SK-N-SH treated with all-trans-retinoic acid at 6 μM for 48 hours (cell line): ENCODE results near the gene ZNF236.
"Not testable (repeated sequence)": the region's sequence is repeated elsewhere in the genome, so short reads cannot be mapped to it uniquely, and the experiment has no call there.

Experiments
- ATAC-seq: fragments of 200-7000 bp; cut with Tn5 transposase; 3 replicates; pipeline ENCODE4 v1.9.1; 2020; ENCODE audit warnings: mild to moderate bottlenecking, moderate library complexity
- ARNTL ChIP-seq: fragments of 450-650 bp; formaldehyde crosslinking; IDR thresholded peaks from 2 replicates; pipeline ENCODE4 v1.5.0; 2020; ENCODE audit warnings: low read depth, mild to moderate bottlenecking, moderate library complexity, borderline replicate concordance
- BACH2 ChIP-seq: fragments of 250-450 bp; sonication (Bioruptor Pico); IDR thresholded peaks from 2 replicates; pipeline ENCODE4 v1.9.0; 2021; ENCODE audit warnings: mild to moderate bottlenecking, borderline replicate concordance
- CSDC2 ChIP-seq: fragments of 250-450 bp; sonication (Bioruptor Pico); IDR thresholded peaks from 2 replicates; pipeline ENCODE4 v1.5.0; 2020; ENCODE audit warnings: mild to moderate bottlenecking, moderate library complexity
- CSRNP3 ChIP-seq: fragments of 250-450 bp; sonication (Bioruptor Pico); IDR thresholded peaks from 2 replicates; pipeline ENCODE4 v1.5.1; 2021; ENCODE audit warnings: mild to moderate bottlenecking, moderate library complexity
- ESRRG ChIP-seq: fragments of 250-450 bp; sonication (Bioruptor Pico); IDR thresholded peaks from 2 replicates; pipeline ENCODE4 v1.6.1; 2021; ENCODE audit warnings: mild to moderate bottlenecking
- GLIS3 ChIP-seq: fragments of 250-450 bp; sonication (Bioruptor Pico); IDR thresholded peaks from 2 replicates; pipeline ENCODE4 v1.5.0; 2020; ENCODE audit warnings: mild to moderate bottlenecking, moderate library complexity
- ISL1 ChIP-seq: fragments of 250-450 bp; sonication (Bioruptor Pico); IDR thresholded peaks from 2 replicates; pipeline ENCODE4 v2.1.2; 2022; ENCODE audit warnings: mild to moderate bottlenecking, moderate library complexity
- OSR1 ChIP-seq: fragments of 250-450 bp; sonication (Bioruptor Pico); IDR thresholded peaks from 2 replicates; pipeline ENCODE4 v1.8.0; 2022; ENCODE audit warnings: moderate library complexity, mild to moderate bottlenecking, inconsistent platforms
- PATZ1 ChIP-seq: fragments of 250-450 bp; sonication (Bioruptor Pico); IDR thresholded peaks from 2 replicates; pipeline ENCODE4 v1.8.0; 2020; ENCODE audit warnings: mild to moderate bottlenecking, moderate library complexity, borderline replicate concordance
- PPARA ChIP-seq: fragments of 250-450 bp; sonication (Bioruptor Pico); IDR thresholded peaks from 2 replicates; pipeline ENCODE4 v1.5.0; 2020; ENCODE audit warnings: mild to moderate bottlenecking, borderline replicate concordance
- RARB ChIP-seq: fragments of 250-450 bp; sonication (Bioruptor Pico); IDR thresholded peaks from 2 replicates; pipeline ENCODE4 v1.8.0; 2021; ENCODE audit warnings: mild to moderate bottlenecking, moderate library complexity
- SNAI2 ChIP-seq: fragments of 250-450 bp; sonication (Bioruptor Pico); IDR thresholded peaks from 2 replicates; pipeline ENCODE4 v1.5.0; 2020; ENCODE audit warnings: mild to moderate bottlenecking, moderate library complexity
- TCF4 ChIP-seq: fragments of 250-450 bp; sonication (Bioruptor Pico); IDR thresholded peaks from 2 replicates; pipeline ENCODE4 v1.8.0; 2021; ENCODE audit warnings: mild to moderate bottlenecking, moderate library complexity, borderline replicate concordance
- TOX ChIP-seq: fragments of 250-450 bp; sonication (Bioruptor Pico); IDR thresholded peaks from 2 replicates; pipeline ENCODE4 v1.8.0; 2021; ENCODE audit warnings: mild to moderate bottlenecking, moderate library complexity, borderline replicate concordance
- TSHZ2 ChIP-seq: fragments of 250-450 bp; sonication (Bioruptor Pico); IDR thresholded peaks from 2 replicates; pipeline ENCODE4 v1.5.0; 2020; ENCODE audit warnings: mild to moderate bottlenecking, moderate library complexity
- ZC3H10 ChIP-seq: fragments of 250-450 bp; sonication (Bioruptor Pico); IDR thresholded peaks from 2 replicates; pipeline ENCODE4 v1.5.1; 2021; ENCODE audit warnings: mild to moderate bottlenecking, moderate library complexity
- ZFP3 ChIP-seq: fragments of 250-450 bp; sonication (Bioruptor Pico); IDR thresholded peaks from 2 replicates; pipeline ENCODE4 v1.5.0; 2020; ENCODE audit warnings: mild to moderate bottlenecking, moderate library complexity
- ZFP30 ChIP-seq: fragments of 450-650 bp; formaldehyde crosslinking; IDR thresholded peaks from 2 replicates; pipeline ENCODE4 v1.5.0; 2022; ENCODE audit warnings: mild to moderate bottlenecking, moderate library complexity
- ZNF565 ChIP-seq: fragments of 450-650 bp; formaldehyde crosslinking; conservative IDR thresholded peaks from 2 replicates; pipeline ENCODE4 v1.5.0; 2020; ENCODE audit warnings: low read depth, mild to moderate bottlenecking, moderate library complexity
- ZNF70 ChIP-seq: fragments of 450-650 bp; formaldehyde crosslinking; IDR thresholded peaks from 2 replicates; pipeline ENCODE4 v1.5.0; 2020; ENCODE audit warnings: mild to moderate bottlenecking, moderate library complexity
- ZNF8 ChIP-seq: fragments of 450-650 bp; formaldehyde crosslinking; IDR thresholded peaks from 2 replicates; pipeline ENCODE4 v1.5.0; 2020; ENCODE audit warnings: mild to moderate bottlenecking, moderate library complexity
- TF ChIP-seq, protein P1 (sequence below): fragments of 250-450 bp; sonication (Bioruptor Pico); IDR thresholded peaks from 2 replicates; pipeline ENCODE4 v1.8.0; 2021; ENCODE audit warnings: low read depth, mild to moderate bottlenecking, moderate library complexity, borderline replicate concordance

Gene ZNF236

GRCh38 chr18:76989647-76990190, 167.4 kb downstream of the ZNF236 start (continued):
- no peak for TF ChIP-seq TSHZ2
- TF ChIP-seq ZFP3 (CRISPR knock-in tag) = no peak
- TF ChIP-seq CSRNP3 (CRISPR knock-in tag) = no peak
- no peak for TF ChIP-seq BACH2 (CRISPR knock-in tag)
- TF ChIP-seq ARNTL = no peak
- no peak for TF ChIP-seq ZNF8
- no peak for TF ChIP-seq PPARA
- TF ChIP-seq ZC3H10 (CRISPR knock-in tag) = no peak
- no peak for TF ChIP-seq TCF4
- no peak for TF ChIP-seq ESRRG (CRISPR knock-in tag)
- TF ChIP-seq SNAI2 = no peak
- TF ChIP-seq, all 23 proteins: peak for 0

GRCh38 chr18:76990343-76991020, 168.1 kb downstream of the ZNF236 start:
- ATAC-seq = not testable (repeated sequence)

DNA sequence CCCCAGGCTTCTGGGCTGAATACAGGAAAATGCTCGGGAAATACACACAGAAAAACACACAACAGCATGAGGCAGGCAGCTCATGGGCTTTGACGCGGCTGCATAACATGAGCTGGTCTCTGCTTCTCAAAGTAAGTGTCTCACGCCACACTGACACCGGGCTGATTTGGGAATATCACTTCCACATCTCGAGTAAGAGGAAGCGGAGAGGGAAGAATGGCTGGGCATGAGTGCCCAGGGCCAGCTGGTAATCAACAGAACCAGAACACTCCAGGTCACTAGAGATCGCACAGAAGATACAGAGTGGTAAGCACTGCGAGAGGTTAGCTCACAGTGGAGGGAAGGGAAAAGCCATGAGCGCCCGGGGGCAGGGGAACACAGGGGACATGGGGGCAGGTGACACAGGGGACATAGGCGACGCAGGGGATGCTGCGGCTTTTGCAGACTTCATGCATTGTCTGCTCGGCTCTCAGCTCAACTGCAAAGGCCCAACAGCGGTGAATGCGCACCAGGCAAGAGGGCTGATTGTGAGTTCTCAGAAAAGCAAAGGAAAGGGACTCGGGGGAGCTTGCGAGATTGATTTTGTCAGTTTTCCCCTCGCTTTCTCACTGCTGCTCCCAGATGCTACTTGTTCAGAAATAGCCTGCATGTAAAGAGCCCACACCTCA, 168.8 kb downstream of the ZNF236 start:
- ATAC-seq = no peak; the same call in 2 of the 3 replicates
- TF ChIP-seq CSDC2 (CRISPR knock-in tag) (no peak), PPARA (no peak), BACH2 (CRISPR knock-in tag) (no peak), ZC3H10 (CRISPR knock-in tag) (no peak), ZNF565 (CRISPR knock-in tag) (no peak), RARB (CRISPR knock-in tag) (no peak), SNAI2 (no peak), ZNF70 (CRISPR knock-in tag) (no peak), TCF4 (no peak), TOX (CRISPR knock-in tag) (no peak), ZFP30 (no peak), GLIS3 (CRISPR knock-in tag) (no peak), ISL1 (CRISPR knock-in tag) (no peak), OSR1 (CRISPR knock-in tag) (no peak), ZFP3 (CRISPR knock-in tag) (no peak), CSRNP3 (CRISPR knock-in tag) (no peak), PATZ1 (CRISPR knock-in tag) (no peak)
- TF ChIP-seq, protein P1, sequence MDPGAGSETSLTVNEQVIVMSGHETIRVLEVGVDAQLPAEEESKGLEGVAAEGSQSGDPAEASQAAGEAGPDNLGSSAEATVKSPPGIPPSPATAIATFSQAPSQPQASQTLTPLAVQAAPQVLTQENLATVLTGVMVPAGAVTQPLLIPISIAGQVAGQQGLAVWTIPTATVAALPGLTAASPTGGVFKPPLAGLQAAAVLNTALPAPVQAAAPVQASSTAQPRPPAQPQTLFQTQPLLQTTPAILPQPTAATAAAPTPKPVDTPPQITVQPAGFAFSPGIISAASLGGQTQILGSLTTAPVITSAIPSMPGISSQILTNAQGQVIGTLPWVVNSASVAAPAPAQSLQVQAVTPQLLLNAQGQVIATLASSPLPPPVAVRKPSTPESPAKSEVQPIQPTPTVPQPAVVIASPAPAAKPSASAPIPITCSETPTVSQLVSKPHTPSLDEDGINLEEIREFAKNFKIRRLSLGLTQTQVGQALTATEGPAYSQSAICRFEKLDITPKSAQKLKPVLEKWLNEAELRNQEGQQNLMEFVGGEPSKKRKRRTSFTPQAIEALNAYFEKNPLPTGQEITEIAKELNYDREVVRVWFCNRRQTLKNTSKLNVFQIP (CRISPR knock-in tag) = no peak
